Stimulated activated CD4-positive, alpha-beta T cell treated with anti-CD3 and anti-CD28 coated beads, Interleukin-2, amount 100 ng/mL, for 48 hours (primary cell): ENCODE results near the gene GAGE2A.
"Not testable (repeated sequence)": the region's sequence is repeated elsewhere in the genome, so short reads cannot be mapped to it uniquely, and the experiment has no call there.

Experiments
- DNase-seq, 2 donors: peaks; one replicate each; pipeline ENCODE4 v3.0.0-alpha.2; 2020

The GAGE2A gene

GRCh38 chrX:49589196-49589595 lies at the start of gene GAGE2A:
TSS of gene GAGE2A (plus strand) at chrX:49589496. CDS start at chrX:49590651, 1,155 bp downstream.
- not testable (repeated sequence) for DNase-seq

- DNase-seq: not testable (repeated sequence)
Observed at GRCh38 chrX:49541433-49541832, 47.9 kb upstream of the GAGE2A start, which contains the start of gene GAGE12D. TSS of gene GAGE12D (plus strand) at chrX:49541733. CDS start at chrX:49542888, 1,155 bp downstream.

GRCh38 chrX:49550989-49551388 lies 38.3 kb upstream of the GAGE2A start, which contains the start of gene GAGE12E:
TSS of gene GAGE12E (plus strand) at chrX:49551289. CDS start at chrX:49552444, 1,155 bp downstream.
- not testable (repeated sequence) for DNase-seq

- not testable (repeated sequence) for DNase-seq
Observed at GRCh38 chrX:49560542-49560941, 28.8 kb upstream of the GAGE2A start, which contains the start of gene GAGE12F. TSS of gene GAGE12F (plus strand) at chrX:49560842. CDS start at chrX:49561997, 1,155 bp downstream.

- DNase-seq: not testable (repeated sequence)
Observed at GRCh38 chrX:49568728-49569127, 20.6 kb upstream of the GAGE2A start.

- DNase-seq: not testable (repeated sequence)
Observed at GRCh38 chrX:49569152-49569551, 20.1 kb upstream of the GAGE2A start.

- not testable (repeated sequence) for DNase-seq
Observed at GRCh38 chrX:49570100-49570499, 19.2 kb upstream of the GAGE2A start, which contains the start of gene GAGE12G. TSS of gene GAGE12G (plus strand) at chrX:49570400. CDS start at chrX:49571555, 1,155 bp downstream.

GRCh38 chrX:49579649-49580048 lies 9.6 kb upstream of the GAGE2A start, which contains the start of gene GAGE12H:
TSS of gene GAGE12H (plus strand) at chrX:49579949. CDS start at chrX:49581104, 1,155 bp downstream.
- DNase-seq: not testable (repeated sequence)

GRCh38 chrX:49589769-49590478 lies 628 bp downstream of the GAGE2A start:
- DNase-seq: not testable (repeated sequence)

- not testable (repeated sequence) for DNase-seq
Observed at GRCh38 chrX:49590488-49590887, 1.2 kb downstream of the GAGE2A start.

GRCh38 chrX:49598720-49599119 lies 9.4 kb downstream of the GAGE2A start, which contains the start of gene GAGE1:
TSS of gene GAGE1 (plus strand) at chrX:49599020. CDS start at chrX:49600175, 1,155 bp downstream.
- not testable (repeated sequence) for DNase-seq

GRCh38 chrX:49610718-49611310 lies 21.5 kb downstream of the GAGE2A start:
- DNase-seq: no peak

- DNase-seq: no peak
Observed at GRCh38 chrX:49618574-49618973, 29.3 kb downstream of the GAGE2A start.

GRCh38 chrX:49627086-49627777 lies 37.9 kb downstream of the GAGE2A start:
- peak; percentile 3 to 23 for DNase-seq

- no peak for DNase-seq
Observed at GRCh38 chrX:49644991-49645637, 55.8 kb downstream of the GAGE2A start.
